Motor neuron (in vitro differentiated cells): Measurements from ENCODE around the gene PTPN14. TPM values are rescaled to one million over a fixed set of nuclear protein-coding genes. Genes with fewer than 3 reads are reported as not detected.

ENCODE experiments used
- ATAC-seq, 8 experiments: fragments of 200-7000 bp; cut with Tn5 transposase; replicated peaks in 6 of 8; 2 replicates each; pipeline ENCODE4 v1.8.0; 2021; ENCODE audit warnings: mild to moderate bottlenecking in 8 of 8, moderate library complexity in 8 of 8
- H3K27ac ChIP-seq, 2 donors: fragments of 250-450 bp; sonication (Bioruptor Pico); 2 replicates each; pipeline ENCODE4 v1.9.0; 2021; ENCODE audit warnings: antibody characterized with exemption in 2 of 2, mild to moderate bottlenecking in 2 of 2, moderate library complexity in 1 of 2
- H3K4me1 ChIP-seq, 2 donors: fragments of 250-450 bp; sonication (Bioruptor Pico); replicated peaks in 1 of 2; 2 replicates each; pipeline ENCODE4 v1.6.1; 2021; ENCODE audit warnings: antibody characterized with exemption in 2 of 2, mild to moderate bottlenecking in 2 of 2, moderate library complexity in 1 of 2
- H3K4me3 ChIP-seq, 5 donors: fragments of 250-450 bp; sonication (Bioruptor Pico); 2 replicates each; pipeline ENCODE4 v1.9.0; 2021; ENCODE audit warnings: antibody characterized with exemption in 5 of 5, mild to moderate bottlenecking in 5 of 5, moderate library complexity in 4 of 5
- WGBS, 10 experiments: fragments of 450-650 bp; shearing (Covaris generic); methylation state at CpG; one replicate each; pipeline ENCODE4 v1.0.0; 2022; 5-methylcytosine and 5-hydroxymethylcytosine counted together
- in situ Hi-C, 9 experiments: fragments of 400-800 bp; cut with MboI; loops; one replicate each; pipeline ENCODE4 v1.15.0; 2021; ENCODE audit warnings: low sequenced_read_pairs in 9 of 9, low pct_unique_long_range_greater_than_20kb in 2 of 9; ENCODE audit not compliant: unreplicated experiment in 9 of 9
- total RNA-seq, 8 experiments: library from RNA; unstranded; fragments of 300-600 nt; gene quantifications; 2 replicates each; pipeline versions ENCODE4 v1.2.3 to v1.2.4, GENCODE V29; 2022

Gene PTPN14
- total RNA-seq, 8 experiments from 2014 or later: 1.4 to 43.4 (median 5.5) TPM

DNA sequence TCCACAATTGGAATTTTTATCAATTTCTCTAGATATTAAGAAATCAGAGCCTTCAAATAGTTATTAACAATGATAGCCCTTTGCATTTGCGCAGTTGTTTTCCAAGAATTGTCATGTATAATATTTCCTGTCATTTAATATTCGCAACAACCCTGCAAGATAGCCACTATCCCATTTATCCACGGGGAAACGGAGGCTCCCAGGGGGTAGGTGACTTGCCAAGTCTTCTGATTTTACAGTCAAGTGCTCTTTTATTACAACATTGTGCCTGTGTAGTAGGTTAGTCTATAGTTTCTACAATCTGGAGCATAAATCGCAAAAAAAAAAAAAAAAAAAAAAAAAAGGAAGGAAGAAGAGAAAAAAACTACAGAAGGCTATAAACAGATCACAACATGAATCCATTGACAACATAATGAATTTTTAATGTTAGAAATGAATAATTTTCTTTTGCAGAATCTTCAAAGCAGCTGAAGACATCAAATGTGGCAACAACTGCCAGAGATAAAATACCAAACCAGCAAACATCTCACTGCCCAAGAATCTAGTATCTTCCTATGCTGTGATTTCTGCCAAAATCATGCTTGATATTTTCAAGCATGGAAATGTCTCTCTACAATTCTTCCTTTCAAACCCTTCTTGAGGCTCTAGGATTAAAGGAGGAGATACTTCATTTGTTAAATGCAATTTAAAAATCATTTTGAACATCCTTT is 125.5 kb downstream of the PTPN14 start:
- 61 to 96% (median 84%) methylated on average over 2 to 5 of the region's 5 CpGs for WGBS, 10 experiments

DNA sequence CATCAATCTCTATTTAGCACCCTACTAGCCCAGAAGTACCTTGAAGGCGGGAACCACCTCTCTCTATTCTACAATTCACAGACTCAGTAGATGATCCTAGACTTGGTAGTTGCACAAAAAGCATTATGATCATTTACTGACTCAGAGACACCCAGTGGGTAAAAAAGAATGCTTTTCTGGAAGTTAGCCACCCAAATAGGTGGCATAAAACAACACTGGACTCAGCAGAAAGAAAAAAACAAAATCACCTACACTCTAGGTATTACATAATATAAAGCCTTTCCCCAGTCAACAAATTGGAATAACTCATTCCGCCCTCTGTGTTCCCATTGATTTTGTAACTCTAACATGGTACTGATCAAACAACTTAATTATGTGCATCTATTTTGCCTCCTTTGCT is 126.3 kb downstream of the PTPN14 start:
- peak in 3 of 8 experiments; percentile 18 to 87 (median 21) for ATAC-seq
- H3K4me3 ChIP-seq: no peak overlapping the region
- 83 to 100% (median 100%) methylated on average over 1 to 2 of the region's 2 CpGs; no CpG with 5 or more reads in 3 of the 10 experiments for WGBS, 10 experiments
- in situ Hi-C loops: no loop called here
- H3K4me1 ChIP-seq: no peaks in the 10 kb centered on the region
- no peak overlapping the region for H3K27ac ChIP-seq

More for the DNA sequence above, 125.5 kb downstream of the PTPN14 start:
- in situ Hi-C loops: no loop called here
- no peak for ATAC-seq
- no peak overlapping the region for H3K4me3 ChIP-seq
- no peak overlapping the region for H3K27ac ChIP-seq
- H3K4me1 ChIP-seq: no peaks in the 10 kb centered on the region

DNA sequence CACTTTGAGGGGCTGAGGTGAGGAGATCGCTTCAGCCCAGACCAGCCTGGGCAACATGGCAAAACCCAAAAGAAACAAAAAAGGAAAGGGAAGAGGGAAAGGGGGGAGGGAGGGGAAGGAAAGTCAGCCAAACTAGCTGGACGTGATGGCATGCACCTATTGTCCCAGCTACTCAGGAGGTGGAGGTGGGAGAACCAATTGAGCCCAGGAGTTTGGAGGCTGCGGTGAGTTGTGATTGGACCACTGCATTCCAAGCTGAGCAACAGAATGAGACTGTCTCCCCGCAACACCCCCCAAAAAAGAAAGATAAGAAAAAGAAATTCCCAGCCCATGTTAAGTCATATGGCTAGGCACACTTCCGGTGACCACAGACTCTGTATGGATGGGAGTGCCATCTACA is 128.4 kb downstream of the PTPN14 start:
- Histone ChIP-seq H3K27ac (no peak overlapping the region), H3K4me1 (no peaks in the 10 kb centered on the region), H3K4me3 (no peak overlapping the region)
- in situ Hi-C loops: no loop called here
- 83 to 100% (median 90%) methylated on average over 1 to 5 of the region's 5 CpGs; no CpG with 5 or more reads in 3 of the 10 experiments for WGBS, 10 experiments
- no peak for ATAC-seq

DNA sequence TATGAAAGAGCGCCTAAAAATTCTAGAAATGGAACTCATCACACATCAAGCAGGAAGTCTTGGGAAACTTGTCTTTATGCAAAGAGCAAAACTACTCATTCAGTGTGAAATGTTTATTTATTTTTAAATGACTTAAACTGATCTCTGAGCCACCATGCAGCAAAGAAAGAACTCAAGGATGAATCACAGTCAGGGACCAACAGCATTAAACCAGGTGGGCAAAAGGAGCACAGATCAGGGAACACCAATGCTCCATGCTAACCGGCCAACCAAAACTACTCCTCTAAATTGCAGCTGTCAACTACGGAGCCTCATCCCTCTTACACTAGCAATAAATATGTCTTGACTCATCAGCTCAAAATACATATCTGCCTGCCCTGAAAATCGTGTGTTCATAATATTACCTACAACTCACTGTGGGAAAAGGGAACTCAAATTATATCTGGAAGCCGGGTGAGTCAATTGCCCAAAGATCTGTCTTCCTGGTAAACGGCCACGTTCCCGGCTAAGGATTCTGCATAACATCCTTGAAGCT is 129.2 kb downstream of the PTPN14 start:
- H3K27ac ChIP-seq: no peak overlapping the region
- no peak for ATAC-seq
- 11 to 92% (median 86%) methylated on average over 3 to 8 of the region's 8 CpGs; no CpG with 5 or more reads in 1 of the 10 experiments for WGBS, 10 experiments
- no peak overlapping the region for H3K4me3 ChIP-seq
- in situ Hi-C loops: no loop called here
- no peaks in the 10 kb centered on the region for H3K4me1 ChIP-seq

DNA sequence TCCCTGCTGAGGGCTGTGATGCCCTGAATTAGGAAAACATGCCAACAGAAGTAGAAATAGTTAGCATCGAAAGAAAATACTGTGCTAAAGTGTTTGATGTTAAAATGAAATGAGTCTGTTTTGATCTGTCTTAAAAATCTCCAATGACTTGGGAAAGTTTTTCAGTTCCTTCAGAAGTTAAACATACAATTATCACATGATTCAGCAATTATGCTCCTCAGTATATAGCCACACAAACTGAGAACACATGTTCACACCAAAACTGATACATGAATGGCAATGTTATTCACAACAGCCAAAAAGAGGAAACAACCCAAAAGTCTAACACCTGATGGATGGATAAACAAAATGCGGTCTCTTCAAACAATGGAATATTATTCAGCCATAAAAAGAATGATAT is 130.6 kb downstream of the PTPN14 start:
- H3K4me1 ChIP-seq: no peaks in the 10 kb centered on the region
- no peak for ATAC-seq
- no peak overlapping the region for H3K4me3 ChIP-seq
- 0 to 100% (median 94%) methylated on average over 1 to 2 of the region's 2 CpGs; no CpG with 5 or more reads in 2 of the 10 experiments for WGBS, 10 experiments
- H3K27ac ChIP-seq: no peak overlapping the region
- in situ Hi-C loops: no loop called here

DNA sequence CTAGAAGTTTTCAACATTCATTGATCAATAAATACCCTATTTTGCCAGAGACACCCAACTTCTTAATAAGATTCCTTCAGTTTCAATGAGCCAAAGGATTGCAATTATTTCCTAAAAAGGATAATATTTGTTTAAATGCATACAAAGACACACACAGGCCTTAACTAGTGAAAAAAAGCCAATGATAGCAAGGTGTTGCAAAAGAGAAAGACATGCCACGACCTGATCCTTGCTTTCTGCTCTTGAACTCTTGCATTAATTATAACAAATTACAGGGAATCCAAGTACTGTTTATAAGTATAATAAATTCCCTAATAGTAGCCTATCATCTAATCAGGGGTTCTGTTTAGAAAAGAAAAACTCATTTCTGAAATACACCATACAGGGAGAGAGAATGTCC is 131.1 kb downstream of the PTPN14 start:
- ATAC-seq: no peak
- in situ Hi-C loops: no loop called here
- Histone ChIP-seq H3K4me1 (no peaks in the 10 kb centered on the region), H3K27ac (no peak overlapping the region), H3K4me3 (no peak overlapping the region)
- WGBS, 10 experiments: 0 to 100% (median 50%) methylated on average over 1 of the region's 1 CpG; no CpG with 5 or more reads in 1 of the 10 experiments

DNA sequence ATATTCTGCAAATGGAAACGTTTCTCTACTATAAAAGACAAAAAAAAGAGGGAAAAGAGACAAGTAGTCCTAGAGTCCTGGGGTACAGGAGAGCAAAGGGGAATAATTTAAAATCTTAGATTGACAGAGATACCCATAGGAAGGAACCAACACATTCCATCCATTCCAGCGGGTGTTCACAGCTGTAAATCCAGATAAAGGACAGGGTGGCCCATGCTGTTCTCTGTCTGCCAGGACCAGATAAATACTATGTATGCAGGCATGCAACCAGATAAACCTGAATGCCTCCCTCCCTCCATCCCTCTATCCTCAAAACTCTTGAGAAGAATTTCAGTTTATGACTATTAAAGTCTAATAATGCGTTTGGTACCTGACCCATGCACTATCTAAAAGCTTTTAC is 131.8 kb downstream of the PTPN14 start:
- no peaks in the 10 kb centered on the region for H3K4me1 ChIP-seq
- 50 to 81% (median 62%) methylated on average over 1 to 3 of the region's 3 CpGs; no CpG with 5 or more reads in 1 of the 10 experiments for WGBS, 10 experiments
- in situ Hi-C loops: no loop called here
- no peak overlapping the region for H3K27ac ChIP-seq
- ATAC-seq: peak in 1 of 8 experiments; percentile 38
- H3K4me3 ChIP-seq: no peak overlapping the region

DNA sequence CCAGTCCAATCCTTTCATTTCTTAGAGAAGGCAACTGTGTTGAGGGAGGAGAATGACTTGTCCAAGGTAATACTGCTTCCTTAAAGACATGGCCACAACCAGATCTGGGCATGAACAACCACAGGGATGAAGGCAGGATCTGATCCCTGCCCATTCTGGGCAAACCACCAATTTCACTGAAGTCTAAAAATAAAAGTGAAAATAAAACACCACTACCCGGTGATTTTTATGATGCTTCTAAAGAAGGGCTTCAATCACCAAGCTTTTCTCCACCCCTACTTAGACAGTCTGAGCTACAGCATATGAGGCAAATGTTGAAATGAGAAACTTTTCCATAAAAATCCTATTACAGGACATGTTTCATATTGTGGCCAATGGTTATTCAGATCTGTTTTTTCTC is 133.0 kb downstream of the PTPN14 start:
- Histone ChIP-seq H3K4me1 (no peaks in the 10 kb centered on the region), H3K4me3 (no peak overlapping the region), H3K27ac (no peak overlapping the region)
- in situ Hi-C loops: no loop called here
- WGBS, 10 experiments: 0 to 100% (median 92%) methylated on average over 1 of the region's 1 CpG; no CpG with 5 or more reads in 2 of the 10 experiments
- peak in 3 of 8 experiments; percentile 18 to 45 (median 29) for ATAC-seq

DNA sequence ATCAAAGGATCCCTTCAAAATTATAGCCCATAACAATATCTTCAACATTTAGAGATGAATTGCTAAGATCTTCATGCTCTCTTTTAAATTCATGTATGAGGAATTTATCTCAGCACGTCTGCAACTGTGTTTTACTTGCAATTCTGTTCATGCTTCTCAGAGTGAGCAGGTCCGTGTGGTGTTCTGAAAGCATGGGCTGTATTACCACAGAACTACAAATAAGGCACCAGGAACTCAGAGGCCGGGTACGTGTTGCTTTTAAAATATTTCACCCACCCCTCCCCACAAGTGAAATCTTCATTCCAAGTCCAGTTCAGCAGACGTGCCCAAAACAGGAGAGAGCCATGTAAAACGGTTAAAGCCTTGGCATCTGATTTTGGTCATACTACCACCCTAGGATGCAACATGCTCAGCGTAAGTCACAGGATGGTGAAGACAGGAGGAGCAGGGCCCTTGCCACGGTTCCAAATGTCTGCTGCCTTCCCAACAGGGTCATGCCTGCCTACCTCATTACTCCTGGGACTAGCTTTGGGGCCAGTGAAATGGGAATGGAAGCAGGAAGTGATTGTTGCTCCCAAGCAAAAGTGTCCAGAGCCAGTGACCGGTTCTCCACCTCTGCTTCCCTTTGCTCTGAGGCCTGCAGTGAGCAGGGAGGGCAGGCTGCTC is 133.7 kb downstream of the PTPN14 start:
- ATAC-seq: no peak
- Histone ChIP-seq H3K4me3 (no peak overlapping the region), H3K4me1 (no peaks in the 10 kb centered on the region), H3K27ac (no peak overlapping the region)
- 7 to 100% (median 90%) methylated on average over 1 to 8 of the region's 9 CpGs; no CpG with 5 or more reads in 2 of the 10 experiments for WGBS, 10 experiments
- in situ Hi-C loops: no loop called here

DNA sequence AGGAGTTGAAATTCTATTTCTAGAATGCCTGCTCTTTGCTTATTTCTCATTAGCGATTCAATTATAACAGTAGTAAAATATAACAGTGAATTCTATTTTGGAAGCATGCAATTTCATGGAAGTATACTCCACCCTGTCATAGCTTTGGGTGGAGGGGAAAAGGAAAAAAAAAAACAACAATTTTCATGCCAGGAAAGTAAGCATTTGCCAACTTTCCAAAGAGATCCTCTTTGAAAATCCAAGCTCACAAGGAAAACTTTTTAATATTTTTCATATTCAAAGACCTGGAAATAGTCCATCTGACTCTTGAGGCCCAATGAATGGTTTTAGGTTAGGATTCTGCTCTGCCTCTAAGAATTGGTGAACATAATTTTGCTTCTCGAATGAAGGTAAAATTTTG is 134.5 kb downstream of the PTPN14 start:
- H3K27ac ChIP-seq: no peak overlapping the region

DNA sequence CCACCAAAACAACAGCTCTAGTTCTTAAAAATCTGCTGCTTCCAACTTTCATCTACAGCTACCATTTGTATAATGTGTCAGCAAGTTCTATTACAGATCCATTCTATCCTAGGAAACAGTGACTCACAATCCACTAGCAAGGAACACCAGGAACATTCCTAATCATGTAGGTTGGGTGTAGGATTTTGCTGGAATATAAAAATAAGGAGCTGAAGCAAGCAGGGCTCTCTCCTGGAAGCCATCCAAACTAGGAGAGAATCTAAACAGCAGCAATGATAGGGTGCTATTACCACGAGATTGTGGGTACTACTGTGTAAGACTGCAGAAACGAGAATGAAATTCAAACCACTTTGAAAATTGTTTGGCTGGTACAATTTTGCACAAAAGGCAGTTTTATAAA is 135.0 kb downstream of the PTPN14 start:
- peak in 3 of 8 experiments; percentile 26 to 59 (median 55) for ATAC-seq
- H3K4me3 ChIP-seq: no peak overlapping the region
- H3K27ac ChIP-seq: no peak overlapping the region
- 0 to 100% (median 81%) methylated on average over 1 to 2 of the region's 2 CpGs; no CpG with 5 or more reads in 1 of the 10 experiments for WGBS, 10 experiments
- H3K4me1 ChIP-seq: no peaks in the 10 kb centered on the region
- in situ Hi-C loops: no loop called here

More for the DNA sequence above, 134.5 kb downstream of the PTPN14 start:
- Histone ChIP-seq H3K4me1 (no peaks in the 10 kb centered on the region), H3K4me3 (no peak overlapping the region)
- ATAC-seq: peak in 1 of 8 experiments; percentile 29
- WGBS, 10 experiments: 0 to 100% (median 86%) methylated on average over 1 to 2 of the region's 2 CpGs; no CpG with 5 or more reads in 1 of the 10 experiments
- in situ Hi-C loops: no loop called here

DNA sequence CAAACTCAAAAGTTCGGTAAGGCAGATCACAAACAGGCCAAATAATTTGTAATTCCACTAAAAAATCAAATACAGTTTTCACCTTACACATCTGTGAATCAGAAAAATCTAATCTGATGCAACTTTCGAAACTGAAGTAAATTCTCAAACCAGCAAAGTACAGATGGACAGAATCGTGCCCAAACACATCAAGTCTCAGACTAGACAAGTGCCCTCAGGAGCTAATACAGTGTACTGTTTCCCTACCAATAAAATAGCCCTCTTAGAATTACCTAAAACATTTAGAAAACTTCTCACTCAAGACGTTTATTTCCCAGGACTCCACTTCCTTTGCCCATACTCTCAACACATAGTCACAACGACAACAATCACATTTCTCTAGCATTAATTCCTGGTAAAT is 136.3 kb downstream of the PTPN14 start:
- in situ Hi-C loops: no loop called here
- Histone ChIP-seq H3K27ac (no peak overlapping the region), H3K4me3 (no peak overlapping the region), H3K4me1 (no peaks in the 10 kb centered on the region)
- 78 to 100% (median 88%) methylated on average over 1 to 5 of the region's 5 CpGs for WGBS, 10 experiments
- ATAC-seq: no peak

DNA sequence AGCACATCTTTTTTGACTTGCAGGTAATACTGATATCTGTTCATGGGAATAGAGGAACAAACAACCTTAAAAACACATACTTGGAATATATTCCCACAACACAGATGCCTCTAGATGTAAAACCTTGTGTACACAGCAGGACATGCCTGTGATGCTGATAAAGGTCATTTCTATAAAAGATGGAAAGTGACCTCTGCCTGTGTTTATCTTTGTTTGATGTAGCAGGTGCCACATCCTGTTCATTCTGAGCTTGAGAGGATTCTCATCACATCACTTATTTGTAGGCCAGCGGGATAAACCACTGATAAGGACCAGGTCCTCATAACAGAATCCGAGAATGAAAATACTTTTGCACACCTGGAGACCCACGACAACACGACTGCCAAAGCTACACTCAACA is 136.7 kb downstream of the PTPN14 start:
- ATAC-seq: no peak
- 83 to 100% (median 94%) methylated on average over 1 to 4 of the region's 4 CpGs for WGBS, 10 experiments
- Histone ChIP-seq H3K4me3 (no peak overlapping the region), H3K4me1 (no peaks in the 10 kb centered on the region), H3K27ac (no peak overlapping the region)
- in situ Hi-C loops: no loop called here
